HG03159 (cell line): ENCODE data around the gene VWF.

Experiments
- ATAC-seq: cut with Tn5 transposase; IDR thresholded peaks from one replicate; pipeline ENCODE4 v1.9.1; 2021; ENCODE audit warnings: mild to moderate bottlenecking, moderate library complexity; ENCODE audit not compliant: unreplicated experiment

VWF gene

GRCh38 chr12:5966486-5967095 lies 157.9 kb downstream of the VWF start:
- no peak for ATAC-seq

DNA sequence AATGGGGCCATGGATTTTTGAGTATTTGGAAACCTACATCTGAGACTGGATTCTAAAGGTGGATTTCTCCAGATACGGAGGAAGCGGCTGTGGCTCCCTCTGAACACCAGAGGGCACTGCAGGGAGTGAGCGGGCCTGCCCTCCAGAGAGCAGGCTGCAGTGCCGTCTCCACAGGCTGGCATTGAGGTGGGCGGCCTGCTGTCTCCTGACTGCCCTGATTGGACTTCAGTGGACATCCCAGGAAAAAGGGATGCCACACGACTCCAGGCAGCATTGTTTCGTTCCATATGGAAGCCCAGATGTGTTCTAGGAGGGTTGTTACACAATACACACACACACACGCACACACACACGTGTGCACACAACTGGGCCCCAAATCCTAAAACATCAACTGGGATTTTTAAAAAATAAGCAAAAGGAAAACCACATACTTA lies 158.5 kb downstream of the VWF start:
- peak; percentile 67 for ATAC-seq

GRCh38 chr12:5964913-5965900 lies 159.3 kb downstream of the VWF start:
- no peak for ATAC-seq

DNA sequence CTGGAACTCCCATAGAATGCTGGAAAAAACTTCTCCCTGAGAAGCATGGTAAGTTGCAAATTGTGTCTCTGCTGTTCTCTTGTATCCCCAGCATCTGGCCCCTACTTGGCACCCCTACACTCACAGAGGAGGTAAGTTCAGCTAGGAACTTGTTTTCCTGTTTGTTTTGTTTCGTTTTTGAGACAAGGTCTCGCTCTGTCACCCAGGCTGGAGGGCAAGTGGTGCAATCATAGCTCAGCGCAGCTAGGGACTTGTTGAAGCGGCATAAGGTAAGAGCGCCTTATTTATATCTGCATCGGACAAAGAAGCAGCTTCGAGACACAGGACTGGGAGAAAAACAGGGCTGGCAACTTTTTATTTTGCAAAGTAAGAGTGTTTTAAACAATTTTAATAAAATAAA lies 161.0 kb downstream of the VWF start:
- no peak for ATAC-seq

GRCh38 chr12:5960783-5961182 lies 163.7 kb downstream of the VWF start:
- no peak for ATAC-seq

GRCh38 chr12:5956987-5957386 lies 167.5 kb downstream of the VWF start:
- ATAC-seq, result no peak

GRCh38 chr12:5954661-5955060 lies 169.8 kb downstream of the VWF start:
- no peak for ATAC-seq

- ATAC-seq, result no peak
These were observed 170.5 kb downstream of the VWF start for GRCh38 chr12:5953835-5954586.

GRCh38 chr12:5952031-5952430 lies 172.4 kb downstream of the VWF start:
- no peak for ATAC-seq

DNA sequence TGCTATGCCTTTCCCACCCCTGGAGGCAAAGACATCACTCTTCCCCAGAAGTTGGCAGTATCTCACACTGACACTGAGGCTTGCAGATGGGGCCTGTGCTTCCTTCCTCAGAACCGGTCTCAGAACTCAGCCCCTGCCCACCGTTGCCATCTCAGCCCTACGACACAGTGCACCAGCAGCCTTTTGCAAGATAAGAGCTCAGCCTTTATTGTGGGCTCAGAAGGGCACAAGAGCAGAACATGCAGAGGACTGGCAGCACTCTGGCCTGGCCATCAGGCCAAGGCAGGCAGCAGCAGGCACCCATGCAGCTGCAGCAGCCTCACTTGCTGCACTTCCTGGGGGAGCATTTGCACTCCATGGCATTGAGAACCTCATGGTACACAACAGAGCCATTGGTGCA lies 175.8 kb downstream of the VWF start:
- no peak for ATAC-seq

DNA sequence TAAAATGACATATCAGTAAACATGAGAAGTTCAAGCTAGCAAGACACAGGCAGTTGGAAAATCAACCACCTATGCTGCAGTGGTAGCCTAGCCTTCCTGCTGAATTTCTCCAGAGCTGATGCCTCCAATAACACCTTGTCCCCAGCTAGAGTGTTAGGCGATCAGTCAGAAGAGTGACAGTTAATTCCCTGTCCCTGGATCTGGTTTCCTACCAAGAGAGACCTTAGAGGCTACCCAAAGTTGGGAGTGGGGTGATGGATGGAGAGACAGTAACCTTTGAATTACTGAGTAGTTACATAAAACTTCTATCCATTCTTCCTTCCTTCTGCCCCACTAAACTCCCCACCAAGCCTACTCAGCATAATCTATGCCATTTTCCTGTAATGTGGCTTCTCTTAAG lies 177.5 kb downstream of the VWF start:
- no peak for ATAC-seq

DNA sequence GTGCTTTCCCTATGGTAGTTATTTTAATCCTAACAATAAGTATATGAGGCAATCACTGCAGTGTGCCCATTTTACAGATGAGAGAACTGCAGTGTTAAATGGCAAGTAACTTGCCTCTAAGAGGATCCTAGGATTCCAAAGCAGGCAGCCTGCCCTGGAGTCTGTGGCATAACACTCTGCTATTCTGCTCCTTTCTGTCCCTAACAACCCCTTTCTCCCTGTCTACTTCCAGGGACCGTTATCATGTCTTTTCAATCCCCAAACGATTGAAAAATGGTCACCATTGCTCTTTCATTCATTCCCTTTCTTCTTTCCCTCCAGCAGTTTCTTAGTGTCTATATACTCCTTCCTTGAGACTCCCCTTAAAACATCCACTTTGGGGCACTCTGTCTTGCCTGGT lies 178.1 kb downstream of the VWF start:
- no peak for ATAC-seq

- ATAC-seq, result no peak
These were observed 179.1 kb downstream of the VWF start, which contains the start of gene ANO2 for GRCh38 chr12:5945071-5946008. Gene ANO2, minus strand, starts transcription at chr12:5945259. Its CDS starts 42 bp downstream, at chr12:5945217.

DNA sequence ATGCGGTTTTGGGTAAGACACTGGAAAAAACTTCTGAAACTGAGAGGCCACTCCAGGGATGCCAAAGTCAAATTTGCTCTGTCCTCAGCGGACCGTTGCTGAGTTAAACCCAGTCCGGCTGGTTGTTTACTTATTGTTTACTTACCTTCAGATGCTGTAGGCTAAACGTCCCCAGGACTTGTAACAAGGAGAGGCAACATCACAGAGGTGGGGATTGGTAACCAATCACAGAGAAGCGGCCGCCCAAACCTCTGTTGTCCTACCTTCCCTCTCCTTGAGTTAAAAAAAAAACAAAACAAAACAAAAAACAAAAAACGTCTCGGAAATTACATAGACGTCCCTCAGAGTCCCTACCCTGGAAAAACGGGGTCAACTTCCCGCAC lies 179.8 kb downstream of the VWF start:
- no peak for ATAC-seq

GRCh38 chr12:5944053-5944452 lies 180.4 kb downstream of the VWF start:
- ATAC-seq, result no peak

DNA sequence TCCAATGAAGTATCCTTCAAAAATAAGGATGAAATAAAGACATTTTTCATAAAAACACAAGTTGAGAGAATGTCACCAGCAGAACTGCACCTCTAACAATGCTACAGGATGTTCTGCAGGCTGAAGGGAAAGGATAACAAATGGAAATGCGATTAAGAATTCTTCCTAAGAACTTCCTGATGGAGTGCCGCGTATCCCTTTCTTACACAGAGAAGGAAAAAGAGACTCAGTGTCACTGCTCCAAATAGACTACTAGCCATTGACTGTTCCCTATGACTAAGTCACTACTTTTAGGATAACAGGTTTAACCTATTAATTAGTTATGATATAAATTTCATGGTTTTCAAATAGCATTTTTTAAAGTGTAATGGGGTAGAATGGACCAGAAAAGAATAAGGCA lies 182.6 kb downstream of the VWF start:
- ATAC-seq, result no peak

GRCh38 chr12:5927732-5928516 lies 196.5 kb downstream of the VWF start:
- no peak for ATAC-seq

DNA sequence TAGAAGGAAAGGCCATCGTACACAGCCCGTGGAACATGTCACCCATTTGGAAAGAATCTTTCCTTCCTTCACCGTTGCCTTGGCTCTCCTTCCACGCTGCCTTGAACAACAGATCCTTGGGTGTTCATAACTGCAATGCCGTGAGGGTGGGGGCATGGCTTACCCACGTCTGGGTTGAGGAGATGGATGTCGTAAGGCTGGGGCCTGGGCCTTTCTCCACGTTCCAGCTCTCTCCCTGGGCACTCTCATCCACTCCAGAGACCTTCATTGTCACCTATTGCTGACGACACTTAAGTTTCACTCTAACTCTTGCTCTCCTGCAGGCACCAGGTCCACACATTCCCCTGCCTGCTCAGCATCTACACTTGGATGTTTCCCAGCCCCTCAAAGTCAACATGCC lies 198.8 kb downstream of the VWF start:
- no peak for ATAC-seq

DNA sequence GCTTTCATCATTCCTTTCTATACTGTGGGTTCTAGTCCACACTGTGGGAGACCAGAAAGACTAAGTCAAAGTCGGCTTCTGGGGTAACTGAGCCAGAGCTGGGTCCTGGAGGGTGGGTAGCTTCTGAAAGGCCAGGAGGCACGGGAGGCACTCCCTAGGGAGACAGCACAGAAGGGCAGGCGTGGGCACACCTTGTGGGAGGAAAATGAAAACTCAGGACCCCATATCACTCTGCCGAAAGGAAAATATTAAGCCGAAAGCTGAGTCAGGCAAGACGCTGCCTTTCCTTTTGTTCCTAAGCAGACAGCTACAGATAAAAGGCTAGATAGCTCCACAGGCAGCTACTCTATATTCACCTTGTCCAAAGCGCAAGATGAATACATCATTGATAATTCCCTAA lies 200.1 kb downstream of the VWF start:
- no peak for ATAC-seq

DNA sequence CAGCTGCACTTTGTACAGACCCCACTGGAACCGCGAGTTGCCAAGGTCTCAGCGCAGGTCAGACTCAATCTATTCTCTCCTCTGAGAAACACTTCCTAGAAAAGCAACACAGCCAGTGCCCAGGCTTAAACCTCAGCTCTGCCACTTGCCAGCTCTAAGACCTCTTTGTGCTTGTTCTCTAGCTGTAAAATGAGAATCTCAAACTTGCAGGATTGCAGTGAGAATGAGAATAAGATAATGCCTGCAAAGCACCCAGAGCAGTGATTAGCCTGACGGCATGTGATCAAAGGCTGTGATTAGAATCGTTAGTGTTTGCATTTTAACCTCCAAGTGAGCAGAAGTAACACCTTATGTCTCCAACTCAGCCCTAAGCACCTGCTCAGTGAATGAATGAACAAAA lies 200.7 kb downstream of the VWF start:
- no peak for ATAC-seq
